ENCODE measurements around the gene PCDHGA8.
"Not testable (repeated sequence)": the region's sequence is repeated elsewhere in the genome, so short reads cannot be mapped to it uniquely, and the experiment has no call there.

Gene PCDHGA8

GRCh38 chr5:141392429-141393198, at the start of gene PCDHGA8:
TSS of gene PCDHGA8 (plus strand) at chr5:141392633. CDS start at chr5:141392814, 181 bp downstream.
- DNase-seq, result no peak

- no peak for DNase-seq
Observed at GRCh38 chr5:141342773-141343172, 49.7 kb upstream of the PCDHGA8 start.

- DNase-seq, result no peak
Observed at GRCh38 chr5:141343242-141343952, 49.0 kb upstream of the PCDHGA8 start, which contains the start of gene PCDHGA3. TSS of gene PCDHGA3 (plus strand) at chr5:141343829. CDS start at chr5:141344034, 205 bp downstream.

GRCh38 chr5:141343953-141344463, 48.4 kb upstream of the PCDHGA8 start:
- DNase-seq, result no peak

GRCh38 chr5:141345327-141345726, 47.1 kb upstream of the PCDHGA8 start:
- DNase-seq, result no peak

- DNase-seq, result not testable (repeated sequence)
Observed at GRCh38 chr5:141346017-141346416, 46.4 kb upstream of the PCDHGA8 start.

GRCh38 chr5:141349917-141350619, 42.4 kb upstream of the PCDHGA8 start, which contains the start of gene PCDHGB1:
TSS of gene PCDHGB1 (plus strand) at chr5:141350099. CDS start at chr5:141350261, 162 bp downstream.
- DNase-seq, result no peak

- no peak for DNase-seq
Observed at GRCh38 chr5:141351591-141351990, 40.8 kb upstream of the PCDHGA8 start.

GRCh38 chr5:141354900-141355469, 37.4 kb upstream of the PCDHGA8 start, which contains the start of gene PCDHGA4:
TSS of gene PCDHGA4 (plus strand) at chr5:141355021. CDS start at chr5:141355108, 87 bp downstream.
- DNase-seq, result no peak

GRCh38 chr5:141355641-141356040, 36.8 kb upstream of the PCDHGA8 start:
- no peak for DNase-seq

GRCh38 chr5:141356133-141356532, 36.3 kb upstream of the PCDHGA8 start:
- no peak for DNase-seq

- no peak for DNase-seq
Observed at GRCh38 chr5:141356950-141357349, 35.5 kb upstream of the PCDHGA8 start.

GRCh38 chr5:141359790-141360426, 32.5 kb upstream of the PCDHGA8 start, which contains the start of gene PCDHGB2:
TSS of gene PCDHGB2 (plus strand) at chr5:141359994. CDS start at chr5:141360136, 142 bp downstream.
- DNase-seq, result peak; percentile 82

- DNase-seq, result no peak
Observed at GRCh38 chr5:141360685-141361084, 31.7 kb upstream of the PCDHGA8 start.

- peak; percentile 81 for DNase-seq
Observed at GRCh38 chr5:141362719-141363118, 29.7 kb upstream of the PCDHGA8 start.

GRCh38 chr5:141363952-141364660, 28.3 kb upstream of the PCDHGA8 start, which contains the start of gene PCDHGA5:
TSS of gene PCDHGA5 (plus strand) at chr5:141364162. CDS start at chr5:141364331, 169 bp downstream.
- DNase-seq, result no peak

- no peak for DNase-seq
Observed at GRCh38 chr5:141366016-141366896, 26.2 kb upstream of the PCDHGA8 start.

GRCh38 chr5:141369994-141370848, 22.2 kb upstream of the PCDHGA8 start, which contains the start of gene PCDHGB3:
TSS of gene PCDHGB3 (plus strand) at chr5:141370242. CDS start at chr5:141370395, 153 bp downstream.
- DNase-seq, result no peak

Measured in MV-4-11 (cell line).